BE2C (cell line): ENCODE measurements around the gene FKBP10.
"Not testable (repeated sequence)": the region's sequence is repeated elsewhere in the genome, so short reads cannot be mapped to it uniquely, and the experiment has no call there.

Source experiments
- DNase-seq: peaks from one replicate; pipeline ENCODE4 v3.0.0-alpha.2; 2020
- H3K27me3 ChIP-seq: fragments of 250-450 bp; sonication (Bioruptor Pico); 2 replicates; pipeline ENCODE4 v1.5.1; 2020; ENCODE audit warnings: mild to moderate bottlenecking
- H3K36me3 ChIP-seq: fragments of 250-450 bp; sonication (Bioruptor Pico); 2 replicates; pipeline ENCODE4 v1.5.1; 2020; ENCODE audit warnings: mild to moderate bottlenecking
- H3K4me1 ChIP-seq: fragments of 250-450 bp; sonication (Bioruptor Pico); 2 replicates; pipeline ENCODE4 v1.5.1; 2020
- H3K4me3 ChIP-seq: 2 replicates; pipeline ENCODE4 v1.5.1; 2011; ENCODE audit warnings: low read depth, low read length
- H3K9me3 ChIP-seq: fragments of 250-450 bp; sonication (Bioruptor Pico); 2 replicates; pipeline ENCODE4 v1.5.1; 2020
- CTCF ChIP-seq: IDR thresholded peaks from 2 replicates; pipeline ENCODE4 v1.5.1; 2012; ENCODE audit warnings: mild to moderate bottlenecking, low read depth, low read length

The FKBP10 gene

GRCh38 chr17:41822216-41823140, 9.7 kb downstream of the FKBP10 start:
- no peaks in the 10 kb centered on the region for H3K27me3 ChIP-seq
- no peaks in the 10 kb centered on the region for H3K4me1 ChIP-seq
- H3K4me3 ChIP-seq = no peak overlapping the region
- TF ChIP-seq CTCF = no peak
- H3K9me3 ChIP-seq = no peaks in the 10 kb centered on the region
- DNase-seq = no peak
- peaks cover 43% of the 10 kb centered on the region for H3K36me3 ChIP-seq

DNA sequence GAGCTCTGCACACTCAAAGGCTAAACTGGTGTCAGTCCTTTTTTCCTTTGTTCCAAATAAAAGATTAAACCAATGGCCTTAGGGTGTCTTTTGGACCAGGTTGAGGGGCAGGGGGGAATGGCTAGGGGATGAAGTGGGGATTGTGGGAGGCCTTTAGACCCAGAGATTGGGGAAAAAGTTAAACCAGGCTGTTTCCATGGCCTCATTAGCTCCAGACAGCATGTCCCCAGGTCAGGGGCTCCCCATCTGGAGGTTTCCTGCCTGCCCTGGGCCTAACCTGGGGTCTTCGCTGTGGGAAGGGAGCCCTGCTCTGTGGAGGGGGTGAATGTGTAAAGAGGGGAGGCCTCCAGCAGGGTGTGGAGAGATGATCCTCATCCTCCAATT, 10.3 kb downstream of the FKBP10 start:
- H3K9me3 ChIP-seq = no peaks in the 10 kb centered on the region
- peaks cover 47% of the 10 kb centered on the region for H3K36me3 ChIP-seq
- no peak overlapping the region for H3K4me3 ChIP-seq
- TF ChIP-seq CTCF = no peak
- no peaks in the 10 kb centered on the region for H3K27me3 ChIP-seq
- DNase-seq = no peak
- no peaks in the 10 kb centered on the region for H3K4me1 ChIP-seq

DNA sequence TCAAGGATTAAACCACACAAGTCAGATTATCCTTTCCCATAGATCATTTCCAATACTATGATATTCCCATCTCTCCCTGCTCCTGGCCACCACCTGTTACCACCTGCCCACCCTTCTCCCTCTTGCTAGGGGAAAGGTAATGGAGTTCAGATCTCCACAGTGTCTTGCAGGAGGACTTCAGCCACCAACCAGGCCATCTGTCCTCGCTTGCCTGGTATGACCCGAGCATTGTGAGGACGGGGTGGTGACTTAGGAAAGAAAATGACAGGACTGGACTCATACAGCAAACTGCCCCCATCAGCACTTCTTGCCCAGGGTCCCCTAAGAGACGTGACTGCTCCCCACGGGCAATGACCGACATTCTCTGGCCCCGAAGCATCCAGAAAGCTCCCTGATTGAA, 10.8 kb downstream of the FKBP10 start:
- DNase-seq = no peak
- no peaks in the 10 kb centered on the region for H3K9me3 ChIP-seq
- H3K27me3 ChIP-seq = no peaks in the 10 kb centered on the region
- no peak for TF ChIP-seq CTCF
- H3K4me1 ChIP-seq = no peaks in the 10 kb centered on the region
- no peak overlapping the region for H3K4me3 ChIP-seq
- H3K36me3 ChIP-seq = peaks cover 47% of the 10 kb centered on the region

DNA sequence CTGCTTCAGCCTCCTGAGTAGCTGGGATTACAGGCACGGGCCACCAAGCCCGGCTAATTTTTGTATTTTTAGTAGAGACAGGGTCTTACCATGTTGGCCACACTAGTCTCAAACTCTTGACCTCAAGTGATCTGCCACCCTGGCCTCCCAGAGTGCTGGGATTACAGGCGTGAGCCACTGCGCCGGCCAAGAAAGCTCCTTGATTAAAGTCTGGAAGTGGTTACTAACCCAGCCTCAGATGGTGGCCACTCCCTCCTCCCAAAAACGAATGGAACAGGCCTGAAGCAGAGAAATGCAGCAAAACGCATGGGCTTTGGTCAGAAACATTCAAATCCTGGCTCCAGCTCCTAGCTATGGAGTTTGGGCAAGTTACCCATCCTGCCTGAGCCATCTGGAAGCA, 11.3 kb downstream of the FKBP10 start:
- no peak for TF ChIP-seq CTCF
- H3K4me1 ChIP-seq = no peaks in the 10 kb centered on the region
- H3K9me3 ChIP-seq = no peaks in the 10 kb centered on the region
- no peak overlapping the region for H3K4me3 ChIP-seq
- H3K27me3 ChIP-seq = no peaks in the 10 kb centered on the region
- no peak for DNase-seq
- peaks cover 51% of the 10 kb centered on the region for H3K36me3 ChIP-seq

GRCh38 chr17:41825175-41825845, 12.5 kb downstream of the FKBP10 start:
- H3K36me3 ChIP-seq = peaks cover 51% of the 10 kb centered on the region
- no peaks in the 10 kb centered on the region for H3K9me3 ChIP-seq
- no peak for TF ChIP-seq CTCF
- no peaks in the 10 kb centered on the region for H3K4me1 ChIP-seq
- DNase-seq = no peak
- no peaks in the 10 kb centered on the region for H3K27me3 ChIP-seq
- no peak overlapping the region for H3K4me3 ChIP-seq

DNA sequence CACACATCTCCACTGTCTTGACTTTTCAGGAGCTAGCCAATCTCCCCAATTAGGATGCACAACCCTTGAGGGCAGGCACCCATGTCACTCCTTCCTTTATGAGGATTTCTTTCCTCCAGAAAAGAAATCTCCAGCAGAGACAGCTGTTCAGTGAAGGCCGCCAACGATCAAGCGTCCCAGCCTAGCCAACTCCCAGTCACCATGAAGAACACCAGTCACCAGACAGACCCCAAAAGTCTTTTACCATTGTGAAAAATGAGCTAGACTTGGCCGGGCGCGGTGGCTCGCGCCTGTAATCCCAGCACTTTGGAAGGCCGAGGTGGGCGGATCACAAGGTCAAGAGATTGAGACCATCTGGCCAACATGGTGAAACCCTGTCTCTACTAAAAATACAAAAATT, 17.2 kb downstream of the FKBP10 start:
- peaks cover 62% of the 10 kb centered on the region for H3K36me3 ChIP-seq
- not testable (repeated sequence) for H3K4me1 ChIP-seq, H3K4me3 ChIP-seq, H3K27me3 ChIP-seq, H3K9me3 ChIP-seq, DNase-seq
